ENCODE data around the gene RNU1-1.
"Not testable (repeated sequence)": the region's sequence is repeated elsewhere in the genome, so short reads cannot be mapped to it uniquely, and the experiment has no call there.

Gene RNU1-1

GRCh38 chr1:16536796-16537195, 22.7 kb upstream of the RNU1-1 start:
- H3K27me3 ChIP-seq (ENCODE audit: control insufficient read depth, insufficient read depth, low read length); H3K9me3 ChIP-seq (ENCODE audit: control insufficient read depth, low read length); H3K36me3 ChIP-seq (ENCODE audit: control insufficient read depth, insufficient read depth, low read length); H3K9ac ChIP-seq (ENCODE audit: low read length); H3K4me1 ChIP-seq (ENCODE audit: control insufficient read depth, insufficient read depth, low read length); H3K4me3 ChIP-seq (ENCODE audit: low read length): not testable (repeated sequence)

GRCh38 chr1:16535898-16536297, 21.8 kb upstream of the RNU1-1 start:
- H3K4me3 ChIP-seq (ENCODE audit: low read length); H3K36me3 ChIP-seq (ENCODE audit: control insufficient read depth, insufficient read depth, low read length); H3K27me3 ChIP-seq (ENCODE audit: control insufficient read depth, insufficient read depth, low read length); H3K9ac ChIP-seq (ENCODE audit: low read length); H3K4me1 ChIP-seq (ENCODE audit: control insufficient read depth, insufficient read depth, low read length); H3K9me3 ChIP-seq (ENCODE audit: control insufficient read depth, low read length): not testable (repeated sequence)

GRCh38 chr1:16535487-16535886, 21.4 kb upstream of the RNU1-1 start:
- H3K27me3 ChIP-seq (ENCODE audit: control insufficient read depth, insufficient read depth, low read length); H3K4me3 ChIP-seq (ENCODE audit: low read length); H3K9ac ChIP-seq (ENCODE audit: low read length): not testable (repeated sequence)

GRCh38 chr1:16534829-16535456, 20.9 kb upstream of the RNU1-1 start:
- not testable (repeated sequence) for H3K9me3 ChIP-seq (ENCODE audit: control insufficient read depth, low read length); H3K36me3 ChIP-seq (ENCODE audit: control insufficient read depth, insufficient read depth, low read length); H3K4me3 ChIP-seq (ENCODE audit: low read length); H3K9ac ChIP-seq (ENCODE audit: low read length); H3K27me3 ChIP-seq (ENCODE audit: control insufficient read depth, insufficient read depth, low read length); H3K4me1 ChIP-seq (ENCODE audit: control insufficient read depth, insufficient read depth, low read length)

More at GRCh38 chr1:16535487-16535886, 21.4 kb upstream of the RNU1-1 start:
- not testable (repeated sequence) for H3K9me3 ChIP-seq (ENCODE audit: control insufficient read depth, low read length); H3K36me3 ChIP-seq (ENCODE audit: control insufficient read depth, insufficient read depth, low read length); H3K4me1 ChIP-seq (ENCODE audit: control insufficient read depth, insufficient read depth, low read length)

- not testable (repeated sequence) for H3K36me3 ChIP-seq (ENCODE audit: control insufficient read depth, insufficient read depth, low read length); H3K9me3 ChIP-seq (ENCODE audit: control insufficient read depth, low read length); H3K4me1 ChIP-seq (ENCODE audit: control insufficient read depth, insufficient read depth, low read length); H3K4me3 ChIP-seq (ENCODE audit: low read length); H3K9ac ChIP-seq (ENCODE audit: low read length); H3K27me3 ChIP-seq (ENCODE audit: control insufficient read depth, insufficient read depth, low read length)
Measured at GRCh38 chr1:16534239-16534828, 20.2 kb upstream of the RNU1-1 start.

- not testable (repeated sequence) for H3K9me3 ChIP-seq (ENCODE audit: control insufficient read depth, low read length); H3K27me3 ChIP-seq (ENCODE audit: control insufficient read depth, insufficient read depth, low read length)
Measured at GRCh38 chr1:16532235-16532991, 18.3 kb upstream of the RNU1-1 start.

GRCh38 chr1:16528338-16528737, 14.3 kb upstream of the RNU1-1 start:
- H3K9me3 ChIP-seq (ENCODE audit: control insufficient read depth, low read length); H3K4me1 ChIP-seq (ENCODE audit: control insufficient read depth, insufficient read depth, low read length); H3K4me3 ChIP-seq (ENCODE audit: low read length); H3K36me3 ChIP-seq (ENCODE audit: control insufficient read depth, insufficient read depth, low read length); H3K9ac ChIP-seq (ENCODE audit: low read length): not testable (repeated sequence)
- peaks cover 12% of the 10 kb centered on the region for H3K27me3 ChIP-seq (ENCODE audit: control insufficient read depth, insufficient read depth, low read length)

More at GRCh38 chr1:16532235-16532991, 18.3 kb upstream of the RNU1-1 start:
- not testable (repeated sequence) for H3K36me3 ChIP-seq (ENCODE audit: control insufficient read depth, insufficient read depth, low read length); H3K4me3 ChIP-seq (ENCODE audit: low read length); H3K9ac ChIP-seq (ENCODE audit: low read length); H3K4me1 ChIP-seq (ENCODE audit: control insufficient read depth, insufficient read depth, low read length)

- not testable (repeated sequence) for H3K4me3 ChIP-seq (ENCODE audit: low read length); H3K36me3 ChIP-seq (ENCODE audit: control insufficient read depth, insufficient read depth, low read length); H3K4me1 ChIP-seq (ENCODE audit: control insufficient read depth, insufficient read depth, low read length); H3K9me3 ChIP-seq (ENCODE audit: control insufficient read depth, low read length); H3K9ac ChIP-seq (ENCODE audit: low read length)
- peaks cover 20% of the 10 kb centered on the region for H3K27me3 ChIP-seq (ENCODE audit: control insufficient read depth, insufficient read depth, low read length)
Measured at GRCh38 chr1:16525769-16526168, 11.7 kb upstream of the RNU1-1 start.

GRCh38 chr1:16521679-16522078, 7.6 kb upstream of the RNU1-1 start:
- not testable (repeated sequence) for H3K4me3 ChIP-seq (ENCODE audit: low read length); H3K9ac ChIP-seq (ENCODE audit: low read length); H3K36me3 ChIP-seq (ENCODE audit: control insufficient read depth, insufficient read depth, low read length); H3K4me1 ChIP-seq (ENCODE audit: control insufficient read depth, insufficient read depth, low read length); H3K9me3 ChIP-seq (ENCODE audit: control insufficient read depth, low read length)
- peaks cover 41% of the 10 kb centered on the region for H3K27me3 ChIP-seq (ENCODE audit: control insufficient read depth, insufficient read depth, low read length)

- Histone ChIP-seq H3K27me3 (ENCODE audit: control insufficient read depth, insufficient read depth, low read length) (peaks cover 41% of the 10 kb centered on the region), H3K4me3 (ENCODE audit: low read length) (no peak overlapping the region), H3K4me1 (ENCODE audit: control insufficient read depth, insufficient read depth, low read length) (no peaks in the 10 kb centered on the region), H3K9ac (ENCODE audit: low read length) (no peak overlapping the region), H3K36me3 (ENCODE audit: control insufficient read depth, insufficient read depth, low read length) (no peaks in the 10 kb centered on the region), H3K9me3 (ENCODE audit: control insufficient read depth, low read length) (no peaks in the 10 kb centered on the region)
Measured at GRCh38 chr1:16521288-16521583, 7.2 kb upstream of the RNU1-1 start.

- peaks cover 41% of the 10 kb centered on the region for H3K27me3 ChIP-seq (ENCODE audit: control insufficient read depth, insufficient read depth, low read length)
- not testable (repeated sequence) for H3K4me3 ChIP-seq (ENCODE audit: low read length); H3K9me3 ChIP-seq (ENCODE audit: control insufficient read depth, low read length)
Measured at GRCh38 chr1:16520435-16521287, 6.6 kb upstream of the RNU1-1 start.

More at GRCh38 chr1:16520435-16521287, 6.6 kb upstream of the RNU1-1 start:
- H3K36me3 ChIP-seq (ENCODE audit: control insufficient read depth, insufficient read depth, low read length); H3K9ac ChIP-seq (ENCODE audit: low read length); H3K4me1 ChIP-seq (ENCODE audit: control insufficient read depth, insufficient read depth, low read length): not testable (repeated sequence)
